Type B pancreatic cell (in vitro differentiated cells): ENCODE data around the gene TUBGCP6. TPM values are rescaled to one million over a fixed set of nuclear protein-coding genes. Genes with fewer than 3 reads are reported as not detected.
"Not testable (repeated sequence)": the region's sequence is repeated elsewhere in the genome, so short reads cannot be mapped to it uniquely, and the experiment has no call there.

Experiments
- DNase-seq: peaks from one replicate; pipeline ENCODE4 v3.0.0; 2021; ENCODE audit warnings: mixed read lengths; ENCODE audit not compliant: unreplicated experiment; ENCODE audit errors: extremely low spot score
- H3K27ac Mint-ChIP-seq: 2 replicates; pipeline ENCODE4 v1.8.0; 2021; ENCODE audit warnings: mild to moderate bottlenecking, mixed read lengths
- H3K27me3 Mint-ChIP-seq: 2 replicates; pipeline ENCODE4 v1.8.0; 2021; ENCODE audit warnings: mixed read lengths
- H3K36me3 Mint-ChIP-seq: 2 replicates; pipeline ENCODE4 v1.8.0; 2021; ENCODE audit warnings: mixed read lengths
- H3K4me1 Mint-ChIP-seq: one replicate; pipeline ENCODE4 v1.8.0; 2021; ENCODE audit warnings: mixed read lengths; ENCODE audit not compliant: unreplicated experiment
- H3K4me3 Mint-ChIP-seq: 2 replicates; pipeline ENCODE4 v1.8.0; 2021; ENCODE audit warnings: mild to moderate bottlenecking, mixed read lengths
- H3K9me3 Mint-ChIP-seq: 2 replicates; pipeline ENCODE4 v1.8.0; 2021; ENCODE audit warnings: mixed read lengths
- CTCF ChIP-seq: fragments of 200-600 bp; sonication (generic); conservative IDR thresholded peaks from 2 replicates; pipeline ENCODE4 v1.5.0; 2021; ENCODE audit warnings: antibody characterized with exemption, mild to moderate bottlenecking
- total RNA-seq: library from RNA; stranded (reverse); gene quantifications from 2 replicates; pipeline ENCODE4 v1.2.1, GENCODE V29; 2021; ENCODE audit warnings: low replicate concordance

TUBGCP6 gene
- total RNA-seq, 1 donor from 2014 or later: 51.4 TPM

GRCh38 chr22:50208430-50208938, 36.3 kb downstream of the TUBGCP6 start:
- Mint-ChIP-seq H3K4me3 (no peak overlapping the region), H3K27ac (no peak overlapping the region), H3K9me3 (no peaks in the 10 kb centered on the region)

DNA sequence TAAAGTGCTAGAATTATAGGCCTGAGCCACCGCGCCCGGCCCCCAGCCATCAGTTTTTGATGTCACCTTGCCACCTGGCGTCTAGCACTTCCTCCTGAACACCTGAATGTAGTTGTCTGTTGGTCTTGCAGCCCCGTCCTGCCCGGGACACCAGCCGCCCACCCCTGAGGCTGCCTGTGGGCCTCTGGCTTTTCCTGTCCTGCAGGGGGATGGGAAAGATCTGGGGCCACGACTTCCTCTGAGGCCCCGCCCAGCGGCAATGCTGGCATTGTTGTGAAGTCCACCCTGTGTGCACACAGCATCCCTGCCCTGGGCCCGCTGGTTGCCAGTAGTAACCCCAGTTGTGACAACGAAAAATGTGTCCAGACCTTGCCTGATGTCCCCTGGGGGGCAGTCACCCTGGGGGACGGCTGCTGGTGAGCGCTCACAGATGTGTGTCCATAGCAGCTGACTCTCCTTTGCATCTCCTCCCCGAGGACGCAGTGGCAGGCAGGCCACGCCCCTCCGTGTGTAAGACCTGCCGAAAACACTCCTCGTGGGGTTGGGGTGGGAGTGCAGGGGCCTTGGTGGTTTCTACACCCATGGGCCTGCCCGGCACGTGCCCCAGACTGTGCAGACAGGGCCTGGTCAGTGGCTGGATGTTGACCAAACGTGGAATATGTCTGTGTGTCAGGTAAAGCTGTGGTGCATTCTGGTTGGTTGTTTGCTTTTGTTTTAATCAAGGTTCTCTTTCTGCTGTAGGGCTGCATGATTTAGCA, 37.3 kb downstream of the TUBGCP6 start:
- H3K27ac Mint-ChIP-seq: no peak overlapping the region
- H3K4me3 Mint-ChIP-seq: no peak overlapping the region
- H3K36me3 Mint-ChIP-seq: peaks cover 24% of the 10 kb centered on the region

More at GRCh38 chr22:50208430-50208938, 36.3 kb downstream of the TUBGCP6 start:
- peaks cover 29% of the 10 kb centered on the region for H3K36me3 Mint-ChIP-seq
- peaks cover 12% of the 10 kb centered on the region for H3K4me1 Mint-ChIP-seq
- H3K27me3 Mint-ChIP-seq: no peaks in the 10 kb centered on the region
- DNase-seq: no peak
- TF ChIP-seq CTCF: no peak

DNA sequence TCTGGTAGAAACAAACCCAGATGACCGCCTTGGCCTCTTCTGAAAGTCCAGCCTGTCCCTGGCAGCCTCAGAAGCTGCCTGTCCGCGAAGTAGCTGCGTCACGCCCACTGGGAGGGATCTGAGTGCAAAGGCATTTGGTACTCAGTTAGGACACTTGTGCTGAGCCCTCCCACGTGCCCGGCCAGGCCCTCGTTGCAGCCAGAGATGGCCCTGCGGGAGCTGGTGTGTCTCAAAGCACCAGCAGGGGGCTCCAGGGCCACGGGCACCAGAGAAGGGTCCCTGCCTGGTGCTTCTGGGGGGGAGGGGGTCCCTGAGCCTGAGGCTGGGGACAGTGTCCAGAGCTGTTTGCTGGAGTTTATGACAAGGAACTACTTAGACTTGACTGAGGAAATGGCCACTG, 38.2 kb downstream of the TUBGCP6 start:
- Mint-ChIP-seq H3K36me3 (peaks cover 24% of the 10 kb centered on the region), H3K9me3 (no peaks in the 10 kb centered on the region), H3K4me1 (peaks cover 21% of the 10 kb centered on the region), H3K27me3 (no peaks in the 10 kb centered on the region), H3K4me3 (no peak overlapping the region), H3K27ac (no peak overlapping the region)
- DNase-seq: no peak
- peak; percentile 72 for TF ChIP-seq CTCF

More for the DNA sequence above, 37.3 kb downstream of the TUBGCP6 start:
- no peak for TF ChIP-seq CTCF
- DNase-seq: no peak
- peaks cover 14% of the 10 kb centered on the region for H3K4me1 Mint-ChIP-seq
- H3K27me3 Mint-ChIP-seq: no peaks in the 10 kb centered on the region
- no peaks in the 10 kb centered on the region for H3K9me3 Mint-ChIP-seq

DNA sequence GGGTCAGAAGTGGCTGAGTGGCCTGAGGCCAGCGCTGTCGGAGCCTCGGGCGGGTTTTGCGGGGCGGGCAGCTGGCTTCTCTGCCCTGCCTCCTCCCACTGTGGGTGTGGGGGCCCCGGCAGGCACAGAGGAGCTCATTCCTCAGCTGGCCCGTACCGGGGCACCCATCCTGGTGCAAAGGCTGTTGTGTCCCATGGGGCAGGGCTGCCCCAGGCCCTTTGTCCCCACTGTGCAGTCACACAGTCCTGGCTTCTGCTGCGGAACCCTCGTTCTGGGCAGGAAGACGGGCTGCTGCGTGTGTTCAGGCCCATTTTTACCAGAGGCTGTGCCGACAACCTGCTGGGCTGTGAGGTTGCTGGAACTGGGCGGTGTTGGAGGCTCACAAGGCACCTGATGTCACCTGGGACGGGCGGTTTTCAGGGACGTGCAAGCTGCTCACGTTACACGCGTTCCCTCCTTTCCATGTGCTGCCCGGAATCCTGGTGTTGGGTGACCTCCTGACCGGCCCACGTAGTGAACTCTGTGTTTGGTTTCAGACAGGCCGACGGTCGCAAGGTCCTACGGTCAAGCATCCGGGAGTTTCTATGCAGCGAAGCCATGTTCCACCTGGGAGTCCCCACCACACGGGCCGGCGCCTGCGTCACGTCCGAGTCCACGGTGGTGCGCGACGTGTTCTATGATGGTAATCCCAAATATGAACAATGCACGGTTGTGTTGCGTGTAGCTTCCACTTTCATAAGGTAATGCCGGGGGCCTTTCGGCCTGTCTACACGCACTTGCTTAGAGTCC, 38.8 kb downstream of the TUBGCP6 start:
- TF ChIP-seq CTCF: no peak
- peaks cover 24% of the 10 kb centered on the region for H3K36me3 Mint-ChIP-seq
- H3K4me1 Mint-ChIP-seq: peaks cover 21% of the 10 kb centered on the region

GRCh38 chr22:50204998-50205397, 39.8 kb downstream of the TUBGCP6 start:
- not testable (repeated sequence) for H3K27me3 Mint-ChIP-seq, DNase-seq, H3K4me3 Mint-ChIP-seq, H3K27ac Mint-ChIP-seq, H3K9me3 Mint-ChIP-seq
- H3K4me1 Mint-ChIP-seq: peaks cover 21% of the 10 kb centered on the region
- H3K36me3 Mint-ChIP-seq: peaks cover 24% of the 10 kb centered on the region

More for the DNA sequence above, 38.8 kb downstream of the TUBGCP6 start:
- Mint-ChIP-seq H3K27ac (no peak overlapping the region), H3K9me3 (no peaks in the 10 kb centered on the region), H3K27me3 (no peaks in the 10 kb centered on the region), H3K4me3 (no peak overlapping the region)
- DNase-seq: no peak

- no peak for TF ChIP-seq CTCF
- no peak for DNase-seq
- H3K27ac Mint-ChIP-seq: no peak overlapping the region
- H3K27me3 Mint-ChIP-seq: no peaks in the 10 kb centered on the region
- peaks cover 16% of the 10 kb centered on the region for H3K4me1 Mint-ChIP-seq
- H3K4me3 Mint-ChIP-seq: no peak overlapping the region
- no peaks in the 10 kb centered on the region for H3K9me3 Mint-ChIP-seq
- peaks cover 20% of the 10 kb centered on the region for H3K36me3 Mint-ChIP-seq
Measured at GRCh38 chr22:50204571-50204970, 40.3 kb downstream of the TUBGCP6 start.
